NCI-H1694 (cell line): ENCODE results near the gene PAK6.

Experiments
- DNase-seq: peaks from one replicate; lab custom pipeline; 2025; lab: John Stamatoyannopoulos, UW

The PAK6 gene

GRCh38 chr15:40293006-40293405 is 54.1 kb downstream of the PAK6 start:
- no peak for DNase-seq

- DNase-seq, result no peak
Measured at GRCh38 chr15:40293905-40294895, 55.3 kb downstream of the PAK6 start.

GRCh38 chr15:40295297-40295696 is 56.4 kb downstream of the PAK6 start:
- no peak for DNase-seq

DNA sequence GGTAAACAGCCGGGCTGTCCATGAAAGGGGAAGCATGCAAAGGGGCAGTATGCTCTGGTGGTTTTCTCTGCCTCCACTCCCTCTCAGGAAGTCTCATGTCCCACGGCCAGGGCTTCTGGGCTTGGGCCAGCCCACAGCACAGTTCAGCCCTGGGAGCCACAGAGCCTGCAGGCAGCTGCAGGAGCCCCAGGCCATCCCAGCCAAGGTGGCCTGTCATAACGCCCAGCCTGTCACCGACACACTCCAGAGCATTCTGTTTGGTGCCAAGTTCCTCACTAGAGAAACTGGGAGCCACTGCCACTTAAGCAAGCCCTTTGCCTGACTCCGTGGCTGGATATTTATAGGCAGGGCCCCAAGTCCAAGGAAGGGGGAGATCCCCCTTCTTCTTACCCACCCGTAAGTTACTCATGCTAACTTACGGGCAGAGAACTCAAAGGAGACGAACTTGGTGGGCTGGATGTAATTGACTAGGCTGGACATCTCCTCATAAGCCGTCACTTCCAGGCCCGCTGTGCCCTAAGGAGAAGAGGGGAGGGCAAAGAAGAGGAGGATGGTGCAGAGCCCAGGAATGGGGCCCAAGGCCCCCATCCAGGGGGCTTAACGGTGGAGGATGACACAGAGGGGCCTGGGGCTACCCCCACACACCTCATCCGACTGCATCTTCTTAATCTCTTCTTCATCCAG is 57.2 kb downstream of the PAK6 start:
- DNase-seq, result no peak

DNA sequence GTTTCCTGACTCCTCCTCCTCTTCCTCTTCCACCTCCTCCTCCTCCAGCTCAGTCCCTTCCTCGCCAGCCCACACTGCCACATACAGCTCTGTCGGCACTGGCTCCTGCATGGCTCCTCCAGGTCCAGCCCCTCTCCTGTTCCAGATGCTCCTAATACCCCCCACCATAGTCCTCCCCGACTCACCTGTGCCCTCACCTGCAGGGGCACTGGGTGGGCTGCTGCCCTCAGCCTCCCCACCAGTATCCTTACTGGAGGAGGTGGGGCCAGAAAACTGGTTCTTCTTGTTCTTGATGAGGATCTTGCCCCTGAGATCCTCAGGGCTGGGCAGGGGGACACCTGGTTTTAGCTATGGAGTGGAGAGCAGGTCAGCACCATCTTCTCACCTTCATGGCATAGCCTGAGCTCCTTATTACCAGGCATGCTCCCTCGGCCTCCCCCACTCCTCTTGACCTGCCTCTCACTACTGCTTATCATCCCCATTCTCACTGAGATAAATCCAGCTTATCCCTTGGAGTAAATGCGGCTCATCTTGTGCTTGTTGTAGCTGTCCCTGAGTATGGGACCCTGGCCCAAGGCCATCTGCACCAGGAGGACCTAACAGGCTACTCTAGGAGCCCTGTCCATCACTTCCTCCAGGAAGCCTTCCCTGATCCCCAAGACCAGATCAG is 57.8 kb downstream of the PAK6 start:
- DNase-seq, result no peak

- DNase-seq, result no peak
Measured at GRCh38 chr15:40297356-40297755, 58.5 kb downstream of the PAK6 start.

- no peak for DNase-seq
Measured at GRCh38 chr15:40298216-40298935, 59.5 kb downstream of the PAK6 start.

GRCh38 chr15:40300367-40300766 is 61.5 kb downstream of the PAK6 start:
- no peak for DNase-seq

GRCh38 chr15:40300771-40301170 is 61.9 kb downstream of the PAK6 start:
- DNase-seq, result no peak

GRCh38 chr15:40301467-40302179 is 62.8 kb downstream of the PAK6 start:
- DNase-seq, result no peak

GRCh38 chr15:40302288-40302886 is 63.5 kb downstream of the PAK6 start:
- DNase-seq, result no peak

GRCh38 chr15:40302981-40303380 is 64.1 kb downstream of the PAK6 start:
- no peak for DNase-seq

DNA sequence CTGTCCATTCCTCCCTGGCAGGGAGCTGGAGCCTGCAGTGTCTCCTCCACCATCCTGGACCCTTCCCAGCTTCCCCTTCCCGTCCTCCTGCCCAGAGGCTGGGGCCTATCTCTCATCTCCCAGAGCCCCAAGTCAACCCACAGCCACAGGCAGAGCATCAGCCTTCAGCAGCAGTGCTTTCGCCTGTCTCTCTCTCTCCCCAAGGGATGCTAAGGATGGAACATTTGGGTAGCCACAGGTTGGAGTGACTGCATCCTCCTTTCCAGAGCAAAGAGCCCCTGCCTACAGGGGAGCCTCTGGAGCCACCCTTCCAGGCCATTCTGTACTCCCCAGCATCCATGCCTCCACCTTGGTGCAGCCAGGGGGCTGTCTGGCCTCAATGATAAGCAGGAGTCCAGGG is 64.7 kb downstream of the PAK6 start:
- no peak for DNase-seq

- DNase-seq, result no peak
Measured at GRCh38 chr15:40305281-40305680, 66.4 kb downstream of the PAK6 start.

DNA sequence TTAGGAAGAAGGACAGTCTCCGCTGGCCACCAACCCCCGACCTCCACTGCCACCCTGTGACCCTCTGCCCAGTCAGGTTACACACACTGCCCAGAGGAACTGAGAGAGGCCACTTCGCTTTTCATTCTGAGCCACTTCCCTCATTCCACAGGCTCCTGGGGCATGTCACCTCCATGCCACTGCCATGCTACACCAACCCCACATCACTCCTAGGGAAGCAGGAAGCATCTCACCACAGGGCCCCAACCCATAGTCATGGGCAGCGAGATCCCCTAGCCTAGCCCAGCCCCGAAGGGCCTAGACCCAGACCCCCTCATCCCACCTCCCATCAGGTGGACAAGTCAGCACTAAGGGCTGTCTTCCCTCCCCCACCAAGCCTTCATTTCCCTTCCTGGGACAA is 67.5 kb downstream of the PAK6 start:
- DNase-seq, result no peak

- DNase-seq, result no peak
Measured at GRCh38 chr15:40306908-40307307, 68.0 kb downstream of the PAK6 start.

DNA sequence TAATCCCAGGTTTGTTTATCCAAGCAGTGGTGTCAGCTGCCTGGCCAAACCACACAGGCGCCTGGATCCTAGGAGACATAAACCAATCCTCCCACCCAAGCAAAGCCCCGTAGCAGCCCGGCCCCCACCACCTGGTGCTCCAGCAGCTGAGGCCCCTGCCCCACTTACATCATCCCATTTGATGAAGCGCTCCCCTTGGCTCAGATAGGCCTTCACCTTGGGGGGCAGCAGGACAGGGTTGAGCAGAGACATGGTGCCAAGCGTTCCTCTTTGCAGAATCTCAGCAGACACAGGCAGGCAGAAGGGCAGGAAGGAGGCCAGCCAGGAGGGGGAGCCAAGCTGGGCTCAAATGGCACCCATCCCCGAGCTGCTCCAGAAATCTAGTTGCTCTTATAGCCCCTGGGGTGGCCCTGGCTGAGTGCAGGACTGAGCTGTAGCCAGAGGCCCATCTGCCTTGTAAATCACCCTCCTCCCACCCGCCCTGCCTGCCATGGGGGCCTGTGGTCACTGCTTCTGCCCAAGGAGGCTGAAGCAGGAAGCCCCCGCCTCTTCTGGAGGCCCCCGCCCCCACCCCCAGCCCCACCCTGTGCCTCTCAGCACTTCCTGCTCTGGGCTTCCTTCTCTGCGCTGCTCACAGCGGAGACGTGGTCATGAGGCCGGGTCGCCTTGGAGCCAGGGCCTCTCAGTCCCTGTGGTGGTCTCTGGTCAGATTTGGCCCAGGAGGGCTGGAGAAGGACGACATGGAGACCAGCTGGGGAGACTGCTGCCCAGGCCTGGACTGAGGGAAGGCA is 68.8 kb downstream of the PAK6 start, which contains the start of gene PLCB2:
PLCB2 (minus strand) TSS at position 515 of the 791 bp plus-strand sequence; CDS start at position 252, 263 bp downstream.
- no peak for DNase-seq

DNA sequence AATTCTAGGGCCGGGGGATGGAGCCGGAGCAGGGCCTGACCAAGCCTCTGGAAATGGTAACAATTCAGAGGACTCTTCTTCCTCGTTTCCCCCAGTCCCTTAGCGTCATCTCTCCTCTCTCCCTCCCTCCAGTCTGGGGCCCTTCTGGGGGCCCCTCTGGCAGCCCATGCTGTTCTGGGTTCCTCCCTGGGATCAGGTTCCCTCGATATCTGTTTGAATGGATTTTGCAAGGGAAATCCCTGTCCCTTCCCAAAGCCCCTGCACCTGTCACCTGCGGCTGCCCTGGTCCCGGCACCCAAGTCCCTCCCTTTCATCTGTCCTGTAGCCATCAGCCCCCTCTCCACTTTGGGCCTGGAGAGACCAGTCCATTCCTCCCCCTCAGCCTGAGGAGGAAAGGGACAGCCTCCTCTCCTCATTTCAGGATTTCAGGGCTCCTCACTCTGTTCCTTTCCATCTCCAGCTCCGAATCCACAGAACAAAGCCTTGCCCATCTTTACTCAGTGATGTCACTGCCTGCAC is 70.5 kb downstream of the PAK6 start:
- DNase-seq, result no peak
